Activated CD8-positive, alpha-beta memory T cell treated with anti-CD3 and anti-CD28 coated beads, Interleukin-2, amount 10 ng/mL, durations not matched to agents 7 days and 5 days (primary cell): Measurements from ENCODE around the gene CASP7. TPM values are rescaled to one million over a fixed set of nuclear protein-coding genes. Genes with fewer than 3 reads are reported as not detected.

Experiments
- ATAC-seq: fragments of 150-1000 bp; cut with Tn5 transposase; one replicate; pipeline ENCODE4 v1.10.0; 2021; ENCODE audit warnings: moderate library complexity
- CTCF ChIA-PET: fragments of 350-600 bp; sonication (Branson Sonifier 250); formaldehyde crosslinking; loops from one replicate; lab custom pipeline; 2021; ENCODE audit warnings: antibody characterized with exemption; lab: Charles Lee
- DNase-seq: peaks from one replicate; pipeline ENCODE4 v3.0.0-alpha.2; 2020
- H3K27ac Mint-ChIP-seq: one replicate; pipeline ENCODE4 v1.8.0; 2021; ENCODE audit warnings: mild to moderate bottlenecking, mixed read lengths
- H3K27me3 Mint-ChIP-seq: one replicate; pipeline ENCODE4 v1.8.0; 2021; ENCODE audit warnings: mixed read lengths
- H3K36me3 Mint-ChIP-seq: one replicate; pipeline ENCODE4 v1.8.0; 2021; ENCODE audit warnings: mild to moderate bottlenecking, mixed read lengths
- H3K4me1 Mint-ChIP-seq: one replicate; pipeline ENCODE4 v1.8.0; 2021; ENCODE audit warnings: mixed read lengths
- H3K4me3 Mint-ChIP-seq: one replicate; pipeline ENCODE4 v1.8.0; 2021; ENCODE audit warnings: mild to moderate bottlenecking, moderate library complexity, mixed read lengths
- H3K9me3 Mint-ChIP-seq: one replicate; pipeline ENCODE4 v1.8.0; 2022; ENCODE audit warnings: low read depth, mixed read lengths
- total RNA-seq, 2 experiments: library from RNA; stranded (reverse); gene quantifications; one replicate each; pipeline ENCODE4 v1.2.3, GENCODE V29; 2021

CASP7 gene
- total RNA-seq, 2 experiments from 2014 or later = 42.1 to 56.0 TPM

GRCh38 chr10:113735913-113736312, 56.2 kb downstream of the CASP7 start:
- Mint-ChIP-seq H3K27ac (no peak overlapping the region), H3K9me3 (no peaks in the 10 kb centered on the region), H3K4me1 (no peaks in the 10 kb centered on the region), H3K4me3 (no peak overlapping the region), H3K27me3 (peaks cover 3% of the 10 kb centered on the region), H3K36me3 (peaks cover 6% of the 10 kb centered on the region)
- CTCF ChIA-PET = no interaction called here
- ATAC-seq (no peak), DNase-seq (no peak)

- H3K27ac Mint-ChIP-seq = no peak overlapping the region
- DNase-seq = no peak
- H3K4me1 Mint-ChIP-seq = no peaks in the 10 kb centered on the region
- CTCF ChIA-PET = no interaction called here
- peaks cover 4% of the 10 kb centered on the region for H3K36me3 Mint-ChIP-seq
- H3K9me3 Mint-ChIP-seq = no peaks in the 10 kb centered on the region
- ATAC-seq = no peak
- H3K4me3 Mint-ChIP-seq = no peak overlapping the region
- H3K27me3 Mint-ChIP-seq = peaks cover 3% of the 10 kb centered on the region
These were observed 56.9 kb downstream of the CASP7 start for GRCh38 chr10:113736576-113736975.

GRCh38 chr10:113739031-113739430, 59.3 kb downstream of the CASP7 start:
- no peaks in the 10 kb centered on the region for H3K4me1 Mint-ChIP-seq
- DNase-seq (no peak), ATAC-seq (no peak)
- H3K4me3 Mint-ChIP-seq = no peak overlapping the region
- peaks cover 8% of the 10 kb centered on the region for H3K27me3 Mint-ChIP-seq
- peaks cover 1% of the 10 kb centered on the region for H3K36me3 Mint-ChIP-seq
- H3K9me3 Mint-ChIP-seq = no peaks in the 10 kb centered on the region
- CTCF ChIA-PET = no interaction called here
- no peak overlapping the region for H3K27ac Mint-ChIP-seq

- Mint-ChIP-seq H3K4me1 (no peaks in the 10 kb centered on the region), H3K9me3 (no peaks in the 10 kb centered on the region), H3K27ac (no peak overlapping the region), H3K4me3 (no peak overlapping the region), H3K36me3 (no peaks in the 10 kb centered on the region), H3K27me3 (peaks cover 8% of the 10 kb centered on the region)
- DNase-seq (no peak), ATAC-seq (no peak)
- CTCF ChIA-PET = no interaction called here
These were observed 59.9 kb downstream of the CASP7 start for GRCh38 chr10:113739577-113739976.

- DNase-seq (no peak), ATAC-seq (no peak)
- Mint-ChIP-seq H3K36me3 (no peaks in the 10 kb centered on the region), H3K27me3 (peaks cover 15% of the 10 kb centered on the region), H3K27ac (no peak overlapping the region), H3K4me3 (no peak overlapping the region), H3K9me3 (no peaks in the 10 kb centered on the region), H3K4me1 (no peaks in the 10 kb centered on the region)
- CTCF ChIA-PET = no interaction called here
These were observed 61.1 kb downstream of the CASP7 start for GRCh38 chr10:113740850-113741249.

- H3K4me1 Mint-ChIP-seq = no peaks in the 10 kb centered on the region
- no peaks in the 10 kb centered on the region for H3K9me3 Mint-ChIP-seq
- no peak for ATAC-seq
- H3K27me3 Mint-ChIP-seq = peaks cover 19% of the 10 kb centered on the region
- H3K27ac Mint-ChIP-seq = no peak overlapping the region
- no peak overlapping the region for H3K4me3 Mint-ChIP-seq
- H3K36me3 Mint-ChIP-seq = no peaks in the 10 kb centered on the region
- CTCF ChIA-PET = no interaction called here
- DNase-seq = no peak
These were observed 62.8 kb downstream of the CASP7 start for GRCh38 chr10:113742466-113742865.

GRCh38 chr10:113743594-113743993, 63.9 kb downstream of the CASP7 start:
- Mint-ChIP-seq H3K27me3 (peaks cover 19% of the 10 kb centered on the region), H3K4me3 (no peak overlapping the region), H3K27ac (no peak overlapping the region), H3K9me3 (no peaks in the 10 kb centered on the region), H3K4me1 (no peaks in the 10 kb centered on the region), H3K36me3 (no peaks in the 10 kb centered on the region)
- CTCF ChIA-PET = no interaction called here
- ATAC-seq (no peak), DNase-seq (no peak)

- no peaks in the 10 kb centered on the region for H3K36me3 Mint-ChIP-seq
- no peaks in the 10 kb centered on the region for H3K9me3 Mint-ChIP-seq
- H3K27me3 Mint-ChIP-seq = peaks cover 19% of the 10 kb centered on the region
- no peak for ATAC-seq
- CTCF ChIA-PET = no interaction called here
- no peaks in the 10 kb centered on the region for H3K4me1 Mint-ChIP-seq
- no peak overlapping the region for H3K27ac Mint-ChIP-seq
- no peak for DNase-seq
- no peak overlapping the region for H3K4me3 Mint-ChIP-seq
These were observed 65.7 kb downstream of the CASP7 start for GRCh38 chr10:113745374-113745773.

GRCh38 chr10:113746217-113746957, 66.7 kb downstream of the CASP7 start:
- H3K4me1 Mint-ChIP-seq = no peaks in the 10 kb centered on the region
- H3K27me3 Mint-ChIP-seq = peaks cover 28% of the 10 kb centered on the region
- no peak for ATAC-seq
- no peaks in the 10 kb centered on the region for H3K36me3 Mint-ChIP-seq
- H3K27ac Mint-ChIP-seq = no peak overlapping the region
- H3K4me3 Mint-ChIP-seq = no peak overlapping the region
- CTCF ChIA-PET = no interaction called here
- no peak for DNase-seq
- H3K9me3 Mint-ChIP-seq = no peaks in the 10 kb centered on the region

GRCh38 chr10:113751181-113751732, 71.5 kb downstream of the CASP7 start, which contains the start of gene PLEKHS1:
TSS of gene PLEKHS1 (plus strand) at chr10:113751682. CDS start at chr10:113755278, 3,596 bp downstream.
- ATAC-seq (no peak), DNase-seq (no peak)
- Mint-ChIP-seq H3K27ac (no peak within 1 kb of the TSS), H3K36me3 (no peaks in the 10 kb centered on the region), H3K4me3 (no peak within 1 kb of the TSS), H3K9me3 (no peaks in the 10 kb centered on the region), H3K27me3 (peaks cover 26% of the 10 kb centered on the region), H3K4me1 (no peaks in the 10 kb centered on the region)
- CTCF ChIA-PET = no interaction called here

GRCh38 chr10:113752553-113752952, 72.8 kb downstream of the CASP7 start:
- Mint-ChIP-seq H3K36me3 (no peaks in the 10 kb centered on the region), H3K27ac (no peak overlapping the region), H3K4me1 (no peaks in the 10 kb centered on the region), H3K27me3 (peaks cover 23% of the 10 kb centered on the region), H3K4me3 (no peak overlapping the region), H3K9me3 (no peaks in the 10 kb centered on the region)
- no peak for ATAC-seq
- no peak for DNase-seq
- CTCF ChIA-PET = no interaction called here

GRCh38 chr10:113753020-113753692, 73.4 kb downstream of the CASP7 start:
- DNase-seq (no peak), ATAC-seq (no peak)
- Mint-ChIP-seq H3K9me3 (no peaks in the 10 kb centered on the region), H3K27me3 (peaks cover 23% of the 10 kb centered on the region), H3K4me1 (no peaks in the 10 kb centered on the region), H3K36me3 (no peaks in the 10 kb centered on the region), H3K4me3 (no peak overlapping the region), H3K27ac (no peak overlapping the region)
- CTCF ChIA-PET = no interaction called here

GRCh38 chr10:113754125-113754524, 74.4 kb downstream of the CASP7 start:
- CTCF ChIA-PET = no interaction called here
- H3K36me3 Mint-ChIP-seq = no peaks in the 10 kb centered on the region
- H3K27me3 Mint-ChIP-seq = peaks cover 29% of the 10 kb centered on the region
- no peak overlapping the region for H3K4me3 Mint-ChIP-seq
- DNase-seq (no peak), ATAC-seq (no peak)
- H3K9me3 Mint-ChIP-seq = no peaks in the 10 kb centered on the region
- H3K27ac Mint-ChIP-seq = no peak overlapping the region
- H3K4me1 Mint-ChIP-seq = no peaks in the 10 kb centered on the region

GRCh38 chr10:113754768-113755167, 75.1 kb downstream of the CASP7 start:
- DNase-seq (no peak), ATAC-seq (no peak)
- no peak overlapping the region for H3K27ac Mint-ChIP-seq
- CTCF ChIA-PET = no interaction called here
- no peaks in the 10 kb centered on the region for H3K4me1 Mint-ChIP-seq
- no peaks in the 10 kb centered on the region for H3K36me3 Mint-ChIP-seq
- no peaks in the 10 kb centered on the region for H3K9me3 Mint-ChIP-seq
- H3K4me3 Mint-ChIP-seq = no peak overlapping the region
- peaks cover 29% of the 10 kb centered on the region for H3K27me3 Mint-ChIP-seq
